ENCODE results near the gene LUM. TPM values are rescaled to one million over a fixed set of nuclear protein-coding genes. Genes with fewer than 3 reads are reported as not detected.
"Not testable (repeated sequence)": the region's sequence is repeated elsewhere in the genome, so short reads cannot be mapped to it uniquely, and the experiment has no call there.

Gene LUM
- polyA plus RNA-seq, 3 donors: 17.0 to 440 (median 94.2) TPM

- H3K27ac ChIP-seq (ENCODE audit: low read depth, low read length): no peak overlapping the region
- 64 to 79% (median 75%) methylated on average over 6 of the region's 6 CpGs for WGBS, 3 donors
These were observed 19.2 kb downstream of the LUM start for GRCh38 chr12:91091916-91092715.

GRCh38 chr12:91089953-91090352 lies 21.3 kb downstream of the LUM start:
- H3K27ac ChIP-seq (ENCODE audit: low read depth, low read length): not testable (repeated sequence)
- WGBS, 3 donors: 87 to 94% (median 92%) methylated on average over 2 of the region's 2 CpGs

GRCh38 chr12:91080041-91080440 lies 31.3 kb downstream of the LUM start:
- 20 to 87% (median 85%) methylated on average over 1 of the region's 1 CpG for WGBS, 3 donors
- H3K27ac ChIP-seq (ENCODE audit: low read depth, low read length): no peak overlapping the region

- no peak overlapping the region for H3K27ac ChIP-seq (ENCODE audit: low read depth, low read length)
- 20 to 67% (median 57%) methylated on average over 1 of the region's 1 CpG for WGBS, 3 donors
These were observed 32.8 kb downstream of the LUM start for GRCh38 chr12:91078501-91078900.

- WGBS, 3 donors: 81 to 92% (median 85%) methylated on average over 5 of the region's 5 CpGs
These were observed 33.9 kb downstream of the LUM start for GRCh38 chr12:91077228-91077954.

GRCh38 chr12:91074851-91075250 lies 36.4 kb downstream of the LUM start:
- 49 to 75% (median 73%) methylated on average over 1 of the region's 1 CpG for WGBS, 3 donors
- H3K27ac ChIP-seq (ENCODE audit: low read depth, low read length): no peak overlapping the region

More at GRCh38 chr12:91077228-91077954, 33.9 kb downstream of the LUM start:
- H3K27ac ChIP-seq (ENCODE audit: low read depth, low read length): no peak overlapping the region

GRCh38 chr12:91074154-91074709 lies 37.1 kb downstream of the LUM start:
- H3K27ac ChIP-seq (ENCODE audit: low read depth, low read length): no peak overlapping the region
- 57 to 67% (median 60%) methylated on average over 6 of the region's 6 CpGs for WGBS, 3 donors

- no peak overlapping the region for H3K27ac ChIP-seq (ENCODE audit: low read depth, low read length)
These were observed 37.9 kb downstream of the LUM start for GRCh38 chr12:91073426-91073825.

GRCh38 chr12:91072931-91073330 lies 38.4 kb downstream of the LUM start:
- H3K27ac ChIP-seq (ENCODE audit: low read depth, low read length): no peak overlapping the region
- WGBS, 3 donors: 82 to 89% (median 84%) methylated on average over 2 of the region's 2 CpGs

GRCh38 chr12:91070936-91071335 lies 40.4 kb downstream of the LUM start:
- H3K27ac ChIP-seq (ENCODE audit: low read depth, low read length): no peak overlapping the region

GRCh38 chr12:91065396-91065795 lies 45.9 kb downstream of the LUM start:
- H3K27ac ChIP-seq (ENCODE audit: low read depth, low read length): no peak overlapping the region
- 84 to 93% (median 92%) methylated on average over 3 of the region's 3 CpGs for WGBS, 3 donors

- 62 to 86% (median 85%) methylated on average over 3 of the region's 3 CpGs for WGBS, 3 donors
- H3K27ac ChIP-seq (ENCODE audit: low read depth, low read length): no peak overlapping the region
These were observed 46.7 kb downstream of the LUM start for GRCh38 chr12:91064640-91065039.

GRCh38 chr12:91061091-91061490 lies 50.2 kb downstream of the LUM start:
- no peak overlapping the region for H3K27ac ChIP-seq (ENCODE audit: low read depth, low read length)
- WGBS, 3 donors: 77 to 92% (median 81%) methylated on average over 1 of the region's 1 CpG

- H3K27ac ChIP-seq (ENCODE audit: low read depth, low read length): no peak overlapping the region
These were observed 52.1 kb downstream of the LUM start for GRCh38 chr12:91059211-91059610.

- 59 to 74% (median 68%) methylated on average over 1 of the region's 1 CpG for WGBS, 3 donors
- H3K27ac ChIP-seq (ENCODE audit: low read depth, low read length): no peak overlapping the region
These were observed 52.5 kb downstream of the LUM start for GRCh38 chr12:91058786-91059185.

GRCh38 chr12:91057368-91058165 lies 53.7 kb downstream of the LUM start, which contains the start of gene KERA:
Gene KERA, minus strand, starts transcription at chr12:91058024. Its CDS starts 1,743 bp downstream, at chr12:91056281.
- WGBS, 3 donors: 46 to 59% (median 50%) methylated on average over 9 of the region's 9 CpGs
- H3K27ac ChIP-seq (ENCODE audit: low read depth, low read length): no peak within 1 kb of the TSS

GRCh38 chr12:91056488-91056887 lies 54.8 kb downstream of the LUM start:
- WGBS, 3 donors: 89 to 95% (median 90%) methylated on average over 2 of the region's 2 CpGs
- H3K27ac ChIP-seq (ENCODE audit: low read depth, low read length): no peak overlapping the region

- WGBS, 3 donors: 71 to 86% (median 85%) methylated on average over 1 of the region's 1 CpG
These were observed 55.3 kb downstream of the LUM start for GRCh38 chr12:91055976-91056375.

More at GRCh38 chr12:91055976-91056375, 55.3 kb downstream of the LUM start:
- no peak overlapping the region for H3K27ac ChIP-seq (ENCODE audit: low read depth, low read length)
